ENCODE results near the gene PPIL1.

Gene PPIL1

DNA sequence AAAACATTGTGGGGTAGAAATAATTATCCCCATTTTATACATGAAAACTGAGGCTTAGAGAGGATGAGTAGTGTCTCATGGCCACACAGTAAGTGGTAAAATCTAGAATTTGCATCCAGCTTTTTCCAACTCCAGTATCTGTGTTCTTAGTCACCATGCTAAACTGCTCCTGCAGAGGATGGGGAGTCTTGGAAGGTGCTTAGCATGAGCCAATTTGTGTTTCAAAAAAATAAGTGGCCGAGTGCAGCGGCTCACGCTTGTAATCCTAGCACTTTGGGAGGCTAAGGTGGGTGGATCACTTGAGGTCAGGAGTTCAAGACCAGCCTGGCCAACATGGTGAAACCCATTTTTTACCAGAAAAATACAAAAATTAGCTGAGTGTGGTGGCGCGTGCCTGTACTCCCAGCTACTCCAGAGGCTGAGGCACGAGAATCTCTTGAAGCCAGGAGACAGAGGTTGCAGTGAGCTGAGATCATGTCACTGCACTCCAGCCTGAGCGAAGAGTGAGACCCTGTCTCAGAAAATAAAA is 13.6 kb upstream of the PPIL1 start:
- DNase-seq, result no peak

DNA sequence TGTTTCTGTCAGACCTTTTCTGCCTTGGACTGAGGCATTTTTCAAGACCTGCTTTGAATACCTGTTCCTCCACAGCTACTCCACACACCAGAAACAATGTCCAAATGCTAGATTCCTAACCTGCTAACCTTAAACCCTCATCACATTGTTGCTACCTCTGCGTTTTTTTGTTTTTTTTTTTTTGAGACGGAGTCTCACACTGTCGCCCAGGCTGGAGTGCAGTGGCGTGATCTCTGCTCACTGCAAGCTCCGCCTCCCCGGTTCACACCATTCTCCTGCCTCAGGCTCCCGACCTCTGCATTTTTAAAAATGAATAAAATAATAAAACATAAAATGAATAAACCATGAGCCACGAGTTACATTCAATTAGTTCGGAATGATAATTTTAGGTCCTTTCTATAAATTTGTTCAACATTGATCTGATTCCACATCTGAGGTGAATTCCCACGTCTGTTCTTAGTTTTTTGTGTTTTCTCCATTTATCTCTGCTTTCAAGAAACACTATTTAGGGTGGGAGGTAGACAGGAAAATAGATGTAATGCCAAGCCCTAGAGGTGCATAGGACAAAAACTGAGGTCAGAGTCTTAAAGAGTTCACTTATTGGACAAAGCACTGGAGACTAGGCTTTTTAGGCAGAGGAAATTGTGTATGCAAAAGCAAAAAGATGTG is 12.5 kb upstream of the PPIL1 start:
- no peak for DNase-seq

DNA sequence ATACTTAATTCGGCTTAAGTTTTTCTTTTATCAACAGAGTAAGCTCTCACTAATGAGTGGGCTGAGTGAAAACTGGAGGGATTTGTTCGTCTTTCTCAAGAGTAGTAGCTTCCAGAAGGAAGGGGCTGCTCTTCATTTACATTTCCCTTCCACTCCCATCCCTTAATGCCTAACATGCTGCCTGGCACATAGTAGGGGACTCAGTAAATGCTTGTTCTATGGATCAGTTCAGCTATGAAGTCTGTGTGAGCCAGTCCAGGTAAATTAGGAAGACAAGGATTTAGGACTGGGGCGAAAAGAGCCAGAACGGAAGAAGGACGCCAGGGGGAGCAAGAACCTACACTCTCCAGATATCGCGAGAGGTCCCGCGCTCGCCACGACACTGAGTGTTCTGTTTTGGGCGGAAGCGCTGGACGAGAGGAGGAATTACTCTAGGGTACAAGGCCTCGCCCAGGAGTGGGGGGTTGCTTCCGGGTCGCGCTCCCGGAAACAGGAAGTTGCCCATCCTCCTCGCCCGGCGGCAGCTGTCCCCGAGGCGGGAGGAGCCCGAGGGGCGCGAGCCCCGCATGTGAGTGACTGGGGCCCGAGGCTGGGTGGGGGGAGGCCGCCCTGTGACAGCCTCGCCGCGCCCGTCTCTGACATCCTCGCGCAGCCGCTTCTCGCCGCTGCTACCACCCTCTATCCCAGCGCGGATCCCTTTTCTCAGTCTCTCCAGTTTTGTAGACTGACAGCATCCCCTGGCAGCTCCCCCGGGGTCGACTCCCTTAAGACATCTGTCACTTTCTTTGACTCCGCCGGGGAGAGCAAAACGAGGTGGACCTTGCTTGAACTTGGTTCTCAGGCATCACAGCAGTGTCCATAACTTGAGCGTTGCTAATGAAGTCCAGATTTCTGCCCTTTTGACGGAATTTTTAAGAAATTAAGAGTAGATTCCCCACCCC is 11.1 kb upstream of the PPIL1 start, which contains the start of gene C6orf89:
C6orf89 (plus strand) TSS at position 492 of the 941 bp plus-strand sequence. CDS start 13,493 bp downstream, outside the sequence.
- DNase-seq, result peak; percentile 96 to 97

DNA sequence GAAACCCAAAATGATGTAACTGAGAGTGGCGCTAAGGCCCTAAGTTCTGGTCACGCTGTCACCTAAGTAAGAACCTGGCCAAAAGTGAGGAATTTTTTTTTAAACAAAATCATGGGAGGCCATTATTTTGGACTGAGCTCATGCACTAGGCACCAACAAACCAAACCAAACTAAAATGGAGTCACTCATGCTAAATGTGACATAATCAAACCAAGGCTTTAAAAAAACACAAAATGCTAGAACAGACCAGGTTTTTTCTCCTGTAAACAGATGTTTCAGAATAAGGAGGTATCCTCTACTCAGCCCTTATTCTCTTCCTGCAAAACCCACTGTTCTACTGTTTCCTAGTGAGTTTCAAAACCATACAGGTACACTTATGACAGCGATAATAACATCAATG is 10.0 kb upstream of the PPIL1 start:
- no peak for DNase-seq

DNA sequence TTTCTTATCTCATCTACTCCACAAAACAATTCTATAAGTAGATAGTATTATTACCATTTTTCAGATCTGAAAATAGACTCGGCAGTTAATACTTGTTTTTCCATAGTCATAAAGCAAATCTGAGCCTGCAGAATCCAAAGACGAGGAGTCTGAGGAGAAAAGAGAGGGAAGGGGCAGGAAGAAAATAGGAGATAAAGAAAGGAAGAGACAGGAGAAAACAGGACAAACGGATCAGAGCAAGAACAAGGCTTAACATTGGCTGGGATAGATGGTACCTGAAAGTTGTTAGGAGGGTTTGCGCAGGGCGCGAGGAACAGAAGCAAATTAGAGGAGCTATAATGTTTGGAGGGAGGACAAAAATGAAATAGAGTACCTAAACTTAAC is 639 bp upstream of the PPIL1 start:
- no peak for DNase-seq

DNA sequence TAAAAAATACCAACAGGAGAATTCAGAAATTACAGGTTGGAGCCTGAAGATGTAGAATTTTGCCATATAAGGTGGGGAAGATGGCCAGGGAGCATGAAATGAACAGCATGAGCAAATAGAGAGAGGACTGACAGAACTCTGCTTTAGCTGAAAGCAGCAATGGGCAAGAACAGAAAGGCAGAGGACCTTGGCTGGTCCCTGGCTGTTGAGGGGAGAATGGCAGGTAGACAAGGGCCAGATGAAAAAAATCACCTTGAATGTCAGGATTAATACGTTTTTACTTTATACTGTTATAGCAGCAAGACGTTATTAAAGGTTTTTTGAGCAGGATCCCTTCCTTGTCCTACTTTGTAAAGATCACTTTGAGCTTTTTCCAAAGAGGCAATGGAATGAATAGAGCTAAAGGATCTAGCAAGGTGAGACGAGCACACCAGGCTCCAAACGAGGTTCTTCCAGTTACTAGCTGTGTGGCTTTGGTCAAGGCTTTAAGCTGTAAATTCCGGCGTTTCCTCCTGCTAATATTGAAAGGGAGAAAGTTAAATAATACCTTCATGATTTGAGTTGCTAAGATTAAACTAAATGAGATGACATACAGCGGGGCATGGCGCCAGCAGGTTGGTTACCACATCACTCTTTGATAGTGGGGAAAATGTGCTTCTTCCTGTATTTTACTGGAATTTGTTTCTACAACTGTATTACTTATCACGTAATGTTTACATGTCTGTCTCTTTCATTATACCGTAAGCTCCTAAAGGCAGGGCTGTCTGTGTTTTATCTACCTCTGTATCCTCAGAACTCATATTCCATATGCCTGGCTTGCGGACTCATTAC is 776 bp downstream of the PPIL1 start:
- no peak for DNase-seq

DNA sequence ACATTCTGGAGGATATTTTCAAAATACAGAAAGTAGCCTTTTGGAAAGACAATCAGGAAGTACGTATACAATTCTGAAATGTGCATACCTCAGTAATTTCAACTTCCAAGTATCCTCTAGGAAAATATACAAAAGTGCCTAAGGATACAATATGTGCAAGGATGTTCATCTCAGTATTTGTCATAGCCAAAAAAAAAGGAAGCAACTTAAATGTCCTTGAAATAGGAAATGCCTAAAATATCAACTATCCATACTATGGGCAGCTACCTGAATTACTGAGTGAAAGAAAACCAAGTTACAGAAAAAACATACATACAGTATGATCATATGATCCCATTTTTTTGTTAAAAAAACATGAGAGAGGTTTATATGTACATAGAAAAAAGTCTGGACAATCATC is 1.5 kb downstream of the PPIL1 start:
- no peak for DNase-seq

DNA sequence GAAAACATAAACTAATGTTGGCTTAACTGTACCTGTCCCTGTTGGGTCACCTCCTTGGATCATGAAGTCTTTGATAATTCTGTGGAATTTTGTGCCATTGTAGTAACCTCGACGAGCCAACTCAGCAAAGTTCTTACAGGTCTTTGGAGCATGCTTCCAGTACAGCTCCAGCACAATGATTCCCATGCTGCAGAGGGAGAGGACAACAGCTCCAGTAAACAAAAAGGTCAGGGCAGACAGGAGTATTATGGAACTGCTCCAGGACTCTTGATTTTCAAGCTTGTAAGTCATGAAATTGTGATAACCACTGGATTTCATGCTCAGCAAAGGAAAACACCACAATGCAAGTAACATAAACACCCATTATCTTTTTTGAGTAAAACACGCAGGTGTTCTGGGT is 2.9 kb downstream of the PPIL1 start:
- DNase-seq, result no peak

DNA sequence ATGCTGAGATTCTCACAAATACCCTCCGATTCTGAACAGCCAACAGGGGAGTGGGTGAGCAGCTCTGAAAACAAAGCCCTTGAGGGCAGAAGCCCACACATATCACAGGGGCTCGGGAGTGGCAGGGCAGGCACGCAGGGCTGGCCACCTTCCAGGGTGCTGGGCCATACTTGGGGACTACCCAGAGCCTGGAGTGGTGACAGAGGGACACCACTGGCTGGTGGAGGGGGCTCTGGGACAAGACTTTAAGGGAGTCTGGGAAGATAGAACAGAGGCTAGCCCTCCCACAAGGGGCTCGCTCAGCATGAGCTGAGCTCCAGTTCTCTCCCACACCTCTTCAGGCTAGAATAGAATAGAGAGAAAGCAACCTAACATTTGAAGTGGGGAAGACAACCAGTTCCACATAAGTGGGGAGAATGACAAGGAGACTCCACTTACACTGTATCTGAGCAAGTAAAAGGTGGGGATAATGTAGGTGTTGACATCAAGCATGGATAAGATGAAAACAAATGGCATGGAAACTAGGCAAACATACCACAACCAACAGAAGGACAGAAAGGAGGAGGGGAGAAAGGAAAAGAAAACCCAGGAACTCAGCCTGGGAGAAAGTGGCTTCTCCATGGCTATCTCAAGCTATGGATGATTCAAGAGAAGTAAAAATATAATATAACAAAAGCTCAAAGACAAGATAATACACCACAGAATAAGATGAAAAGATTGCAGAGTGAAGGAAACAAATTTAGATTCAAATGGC is 7.0 kb downstream of the PPIL1 start:
- no peak for DNase-seq

DNA sequence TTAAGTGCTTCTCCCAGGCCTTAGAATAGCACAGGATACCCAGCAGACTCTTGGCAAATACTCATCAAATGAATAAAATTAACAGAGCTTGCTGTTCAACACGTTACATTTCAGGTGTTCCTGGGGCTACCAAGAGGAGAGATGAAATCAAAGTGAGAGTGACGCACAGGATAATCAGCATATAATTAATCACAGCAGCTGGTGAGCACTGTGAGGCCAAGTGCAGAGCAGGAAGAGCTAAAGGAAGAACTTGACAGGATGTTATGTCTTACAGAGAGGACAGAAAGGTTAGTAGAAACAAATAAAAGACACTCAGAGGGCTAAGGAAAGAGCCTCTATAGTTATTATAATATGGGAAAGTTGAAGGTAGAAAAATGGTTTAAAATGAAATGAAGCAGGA is 8.8 kb downstream of the PPIL1 start:
- no peak for DNase-seq

DNA sequence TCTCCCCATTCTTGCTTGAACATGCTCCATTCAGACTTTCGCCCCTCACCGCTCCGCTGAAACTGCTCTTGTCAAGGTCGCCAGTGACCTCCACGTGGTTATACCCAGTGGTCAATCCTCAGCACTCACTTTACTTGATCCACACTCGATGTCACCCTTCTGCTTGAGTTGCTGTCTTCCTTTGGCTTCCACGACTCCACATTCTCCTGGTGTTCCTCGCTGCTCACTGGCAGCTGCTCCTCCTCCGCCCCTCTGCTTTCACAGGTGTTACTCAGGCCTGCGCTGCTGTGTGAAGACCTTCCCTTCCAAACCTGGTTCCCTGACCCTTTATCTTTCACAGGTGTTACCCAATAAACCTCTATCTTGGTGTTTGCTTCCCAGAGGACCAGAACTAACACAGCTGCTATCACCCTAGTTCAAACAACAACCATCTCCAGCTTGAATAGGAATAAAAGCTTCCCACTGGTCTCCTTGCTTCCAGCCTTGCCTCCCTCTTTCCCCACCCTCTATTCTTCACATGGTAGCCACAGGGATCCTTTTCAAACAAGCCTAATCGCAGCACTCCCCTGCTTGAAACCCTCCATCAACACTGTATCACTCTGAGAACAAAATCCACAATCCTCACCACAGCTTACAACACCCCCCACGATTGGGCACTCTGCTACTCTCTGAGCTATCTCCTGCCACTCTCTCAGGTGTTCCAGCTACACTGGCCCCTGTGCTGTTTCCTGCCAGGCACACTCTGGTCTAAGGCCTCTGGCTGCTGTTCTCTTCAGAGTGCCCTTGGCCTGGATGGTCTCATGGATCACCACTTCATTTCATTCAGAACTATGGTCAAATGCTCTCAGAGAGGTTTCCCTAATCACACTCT is 10.7 kb downstream of the PPIL1 start:
- no peak for DNase-seq

DNA sequence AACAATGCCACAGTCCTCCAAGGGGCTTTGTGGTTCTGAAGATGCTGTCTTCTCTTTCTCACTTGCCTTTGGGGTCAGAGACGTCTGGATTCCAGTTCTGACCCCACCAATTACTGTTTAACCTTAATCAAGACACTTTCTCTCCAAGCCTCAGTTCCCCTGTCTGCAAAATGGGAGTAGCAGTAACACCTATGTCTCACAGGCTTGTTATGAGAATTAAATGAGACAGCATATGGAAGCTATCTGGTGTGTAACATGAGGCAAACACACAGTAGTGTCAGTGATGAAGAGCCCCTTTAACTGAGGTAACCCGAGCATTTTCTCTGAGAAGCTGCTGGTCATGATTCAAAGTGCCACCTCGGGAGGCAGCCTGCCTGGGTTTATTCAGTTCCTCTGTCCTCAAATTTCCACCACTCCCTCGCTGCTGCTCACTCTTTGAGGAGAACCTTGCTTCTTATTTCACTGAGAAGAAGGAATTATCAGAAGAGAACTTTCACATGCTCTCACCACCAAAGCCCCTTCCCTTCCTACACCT is 11.7 kb downstream of the PPIL1 start:
- DNase-seq, result no peak

DNA sequence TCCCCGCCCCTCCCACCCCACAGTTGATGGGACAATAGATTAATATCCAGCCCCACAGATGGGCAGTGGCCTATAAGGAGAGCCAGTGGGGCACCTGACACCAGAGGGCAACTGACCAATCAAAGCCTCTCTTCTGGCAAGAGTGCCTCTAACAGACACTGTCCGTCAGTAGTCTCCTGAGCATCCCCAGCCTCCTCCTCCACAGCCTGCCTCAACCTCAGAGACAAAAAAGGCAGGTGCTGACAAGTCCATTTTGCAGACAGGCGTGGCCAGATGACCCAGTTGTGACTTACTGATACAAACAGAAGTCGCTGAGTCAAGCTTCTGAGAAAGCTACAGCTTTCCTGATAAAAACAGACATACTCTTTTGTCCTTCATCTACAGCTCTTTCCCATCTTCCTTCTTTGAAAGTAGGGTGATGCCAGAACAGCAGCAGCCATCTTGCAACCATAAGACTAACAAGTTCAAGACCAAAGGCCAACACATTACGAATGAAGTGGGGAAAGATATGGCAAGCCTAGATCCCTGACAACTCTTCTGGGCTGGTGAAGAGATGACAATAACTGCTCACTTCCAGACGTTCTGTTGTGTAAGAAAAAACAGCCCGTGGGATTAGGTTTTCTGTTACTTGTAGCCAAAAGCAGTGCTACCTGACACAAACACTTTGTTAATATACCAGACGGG is 12.3 kb downstream of the PPIL1 start:
- DNase-seq, result no peak

DNA sequence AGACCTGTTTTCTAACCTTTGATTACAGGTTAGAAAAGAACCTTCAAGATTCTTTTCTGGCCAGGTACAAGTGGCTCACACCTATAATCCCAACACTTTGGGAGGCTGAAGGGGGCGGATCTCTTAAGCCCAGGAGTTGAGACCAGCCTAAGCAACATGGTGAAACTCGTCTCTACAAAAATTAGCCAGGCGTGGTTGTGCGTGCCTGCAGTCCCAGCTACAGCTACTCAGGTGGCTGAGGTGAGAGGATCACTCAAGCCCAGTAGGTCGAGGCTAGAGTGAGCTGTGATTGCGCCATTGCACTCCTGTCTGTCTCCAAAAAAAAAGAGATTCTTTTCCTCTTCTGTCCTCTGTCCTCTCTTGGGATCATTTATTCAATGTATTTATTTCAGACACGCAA is 14.5 kb downstream of the PPIL1 start:
- DNase-seq, result no peak

DNA sequence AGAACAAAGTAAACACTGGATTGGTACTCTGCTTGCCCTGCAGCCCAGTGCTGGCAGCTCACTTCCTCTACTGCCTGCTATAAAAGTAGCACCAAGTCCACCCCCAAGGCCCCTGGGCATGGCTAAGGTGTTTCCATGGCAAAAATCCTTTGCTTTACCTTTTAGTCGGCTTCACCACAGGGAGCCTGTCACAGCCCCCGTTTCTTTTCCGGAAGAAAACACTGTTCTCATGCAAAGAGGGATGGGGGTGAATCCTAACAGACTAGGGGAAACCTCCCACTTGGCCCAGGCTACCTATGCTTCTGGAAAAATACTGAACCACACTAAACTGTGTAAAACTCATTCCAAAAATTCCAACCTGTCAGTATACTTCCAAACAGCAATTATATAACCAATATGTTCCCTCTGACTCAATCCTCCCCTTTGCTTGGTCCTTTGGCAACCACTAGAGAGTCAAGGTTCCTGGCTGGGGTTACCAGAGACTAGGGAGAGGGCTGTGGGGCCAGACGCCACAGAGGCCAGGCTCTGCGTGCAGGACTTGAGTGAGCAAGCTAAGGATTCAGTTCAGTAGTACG is 16.1 kb downstream of the PPIL1 start:
- DNase-seq, result no peak

DNA sequence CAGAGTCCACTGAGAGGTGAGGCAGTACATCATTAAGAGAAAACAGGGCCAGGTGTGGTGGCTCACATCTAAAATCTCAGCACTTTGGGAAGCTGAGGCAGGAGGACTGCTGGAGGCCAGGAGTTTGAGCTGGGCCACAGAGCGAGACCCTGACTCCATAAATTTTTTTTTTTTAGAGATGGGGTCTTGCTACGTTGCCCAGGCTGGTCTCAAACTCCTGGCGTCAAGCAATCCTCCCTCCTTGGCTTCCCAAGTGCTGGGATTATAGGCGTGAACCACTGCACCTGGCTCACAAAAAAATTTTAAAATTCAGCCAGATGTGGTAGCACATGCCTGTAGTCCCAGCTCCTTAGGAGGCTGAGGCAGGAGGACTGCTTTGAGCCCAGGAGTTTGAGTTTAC is 17.3 kb downstream of the PPIL1 start:
- DNase-seq, result no peak

DNA sequence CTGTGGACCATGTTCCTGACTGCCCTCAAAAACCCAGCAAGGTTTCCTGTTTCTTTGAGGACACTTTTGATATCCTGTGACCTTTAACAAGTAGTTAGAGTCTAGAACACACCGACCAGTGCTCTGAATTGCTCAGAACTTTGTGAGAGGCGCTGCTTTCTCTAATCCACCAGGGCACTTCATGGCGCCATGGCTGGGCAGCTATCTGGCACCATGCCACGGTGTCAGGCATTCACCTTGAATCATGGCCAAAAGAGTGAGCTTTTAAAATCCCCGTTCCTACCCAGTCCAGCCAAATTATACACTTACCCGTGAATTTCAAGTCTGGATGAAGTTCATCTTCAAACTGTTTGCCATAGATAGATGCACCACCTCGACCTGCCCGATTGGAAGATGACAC is 18.3 kb downstream of the PPIL1 start:
- DNase-seq, result no peak

DNA sequence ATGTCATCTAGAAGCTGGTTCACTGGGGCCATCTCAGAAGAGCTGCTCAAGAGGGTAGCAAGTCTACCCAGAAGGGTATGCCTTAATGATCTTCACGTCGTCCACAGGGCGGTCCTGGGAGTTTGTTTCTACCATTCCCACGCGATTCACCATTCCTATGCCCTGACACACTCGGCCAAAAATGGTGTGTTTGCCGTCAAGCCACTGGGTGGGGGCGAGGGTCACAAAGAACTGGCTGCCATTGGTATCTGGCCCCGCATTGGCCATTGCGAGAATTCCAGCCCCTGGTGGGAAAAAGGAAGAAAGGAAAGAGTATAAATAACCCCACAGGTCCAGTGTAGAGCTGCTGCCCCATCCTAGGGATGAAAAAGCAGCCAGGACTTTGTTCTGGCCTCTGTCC is 18.9 kb downstream of the PPIL1 start:
- no peak for DNase-seq

DNA sequence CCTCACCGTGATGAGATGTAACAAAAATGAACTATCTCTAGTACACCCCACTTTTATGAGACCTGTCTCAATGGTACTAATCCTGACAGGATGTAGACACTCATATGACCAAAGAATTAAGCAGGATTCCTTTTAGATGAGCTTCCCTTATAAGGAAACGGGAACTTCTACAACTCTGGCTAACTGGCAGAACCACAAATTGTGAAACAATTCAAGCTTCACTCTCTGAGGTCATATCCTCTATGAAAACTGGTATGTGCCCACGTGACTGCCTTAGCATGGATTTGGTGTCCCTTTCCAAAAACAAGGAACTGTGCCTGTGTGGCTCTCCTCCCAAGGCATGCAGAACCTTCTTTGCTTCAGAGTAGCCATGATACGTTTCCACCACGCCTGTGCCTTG is 21.3 kb downstream of the PPIL1 start:
- no peak for DNase-seq
